TTC549 (cell line): Measurements from ENCODE around the gene GALNT5.

Source experiments
- FAIRE-seq: peaks from 2 replicates; lab custom pipeline; 2012; peaks lifted over from hg19 to GRCh38; lab: Jason Lieb, UNC

GALNT5 gene

DNA sequence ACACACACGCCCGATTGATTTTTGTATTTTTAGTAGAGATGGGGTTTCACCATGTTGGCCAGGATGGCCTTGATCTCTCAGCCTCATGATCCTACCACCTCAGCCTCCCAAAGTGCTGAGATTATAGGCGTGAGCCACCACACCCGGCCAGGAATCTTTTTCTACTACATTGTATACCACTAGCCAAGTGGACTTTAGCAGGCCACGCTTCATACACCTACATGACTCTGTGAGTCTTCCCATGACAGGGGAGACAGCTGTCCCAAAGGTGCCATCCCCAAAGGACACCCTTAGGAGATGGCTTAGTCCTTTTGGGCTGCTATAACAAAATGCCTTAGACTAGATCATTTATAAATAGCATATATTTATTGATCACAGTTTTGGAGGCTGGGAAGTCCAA is 35.3 kb downstream of the GALNT5 start:
- FAIRE-seq, result no peak

- FAIRE-seq, result no peak
Measured at GRCh38 chr2:157296490-157296889, 39.0 kb downstream of the GALNT5 start.

DNA sequence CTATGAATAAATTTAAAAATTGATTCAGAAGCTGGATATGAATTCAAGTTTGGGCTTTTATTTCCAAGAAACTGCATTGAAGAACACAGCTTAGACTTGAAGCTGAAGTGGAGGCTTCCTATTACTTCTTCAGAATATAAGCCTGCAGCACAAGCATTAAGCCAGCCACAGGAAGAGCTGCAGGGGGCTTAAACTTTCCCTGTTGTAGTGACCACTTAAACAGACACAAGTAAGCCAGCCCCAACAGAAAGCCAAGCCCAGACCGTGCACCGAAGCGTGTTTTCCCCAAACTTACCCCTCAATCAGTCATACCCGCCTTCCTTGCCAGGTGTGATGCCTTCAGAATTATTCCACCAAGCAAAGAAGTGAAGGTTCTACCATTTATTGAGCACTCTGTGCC is 39.5 kb downstream of the GALNT5 start:
- no peak for FAIRE-seq

DNA sequence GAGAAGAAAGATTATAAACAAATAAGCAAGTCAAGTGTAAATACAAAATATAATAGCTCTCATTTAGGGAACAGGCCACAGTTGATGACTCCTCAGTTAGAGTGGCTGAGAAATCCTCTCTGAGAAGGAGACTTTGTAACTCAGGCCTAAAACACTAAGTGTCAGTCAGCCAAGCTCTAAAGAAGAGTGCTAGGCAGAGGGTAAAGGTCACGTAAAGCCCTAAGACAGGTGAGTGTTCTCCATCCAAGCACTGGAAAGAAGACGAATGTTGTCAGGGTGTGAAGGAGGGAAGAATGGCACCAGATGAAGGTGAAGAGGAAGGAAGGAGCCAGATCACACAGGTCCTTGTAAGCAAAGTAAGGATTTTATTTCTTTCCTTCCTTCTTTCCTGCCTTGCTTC is 43.8 kb downstream of the GALNT5 start:
- no peak for FAIRE-seq

- peak; percentile 77 for FAIRE-seq
Measured at GRCh38 chr2:157302492-157303099, 45.1 kb downstream of the GALNT5 start.

GRCh38 chr2:157303612-157304011 is 46.1 kb downstream of the GALNT5 start:
- no peak for FAIRE-seq

DNA sequence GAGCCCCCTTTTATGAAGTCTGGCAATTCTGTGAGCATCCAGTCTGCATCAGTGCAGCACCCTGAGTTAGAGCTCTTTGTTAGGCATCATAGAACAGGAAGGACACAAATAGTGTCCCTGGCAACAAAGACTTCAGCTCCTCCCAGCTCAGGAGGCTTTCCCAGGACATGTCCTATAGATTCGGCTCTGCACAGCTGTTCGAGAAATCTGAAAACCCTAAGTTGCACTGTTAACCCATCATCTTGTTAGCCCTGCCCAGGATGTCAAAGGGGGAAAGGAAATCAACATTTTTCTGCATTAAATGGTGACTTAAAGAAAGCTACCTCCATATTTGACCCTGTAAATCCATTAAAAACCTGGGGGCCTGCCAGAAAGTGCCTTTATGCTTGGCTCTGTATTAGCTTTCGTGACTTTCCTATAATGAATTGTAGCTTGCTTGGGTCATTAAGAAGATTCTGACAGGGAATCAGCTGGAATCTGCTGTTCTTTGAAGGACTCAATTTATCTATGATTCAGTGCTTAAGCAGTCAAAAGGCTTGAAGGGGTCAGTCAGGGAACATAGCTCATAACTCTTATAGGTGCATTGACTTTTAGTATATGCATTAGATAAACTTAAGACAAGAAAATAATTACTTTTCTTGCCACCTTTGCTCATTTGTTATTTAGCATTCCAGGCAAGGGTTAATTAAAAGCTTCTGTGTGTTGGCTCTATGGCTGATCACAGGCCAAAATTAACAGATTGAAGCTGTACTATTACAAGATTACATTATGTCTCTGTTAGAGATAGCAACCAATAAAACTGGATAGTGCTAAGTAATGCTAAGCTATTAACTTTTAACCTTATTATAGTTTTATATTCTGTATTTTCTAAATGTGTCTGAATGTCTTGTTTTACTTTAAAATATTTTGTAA is 47.6 kb downstream of the GALNT5 start:
- no peak for FAIRE-seq

DNA sequence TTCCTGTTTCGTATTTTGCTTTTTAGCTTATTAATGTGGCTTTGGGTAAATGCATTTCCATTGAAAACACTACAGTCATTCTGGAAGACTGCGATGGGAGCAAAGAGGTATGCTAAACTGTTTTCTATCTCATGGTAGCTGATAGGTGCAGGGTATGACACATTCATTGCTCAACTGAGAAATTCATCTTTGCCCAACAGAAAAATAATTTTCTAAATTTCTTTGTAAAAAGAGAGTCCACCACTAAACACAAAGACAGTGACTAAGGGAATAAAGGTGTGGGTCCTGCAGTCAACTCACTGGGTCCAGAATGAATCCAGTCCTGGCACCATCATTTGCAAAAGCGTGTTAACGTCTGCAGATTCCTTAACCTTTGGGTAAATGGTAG is 48.2 kb downstream of the GALNT5 start:
- no peak for FAIRE-seq

DNA sequence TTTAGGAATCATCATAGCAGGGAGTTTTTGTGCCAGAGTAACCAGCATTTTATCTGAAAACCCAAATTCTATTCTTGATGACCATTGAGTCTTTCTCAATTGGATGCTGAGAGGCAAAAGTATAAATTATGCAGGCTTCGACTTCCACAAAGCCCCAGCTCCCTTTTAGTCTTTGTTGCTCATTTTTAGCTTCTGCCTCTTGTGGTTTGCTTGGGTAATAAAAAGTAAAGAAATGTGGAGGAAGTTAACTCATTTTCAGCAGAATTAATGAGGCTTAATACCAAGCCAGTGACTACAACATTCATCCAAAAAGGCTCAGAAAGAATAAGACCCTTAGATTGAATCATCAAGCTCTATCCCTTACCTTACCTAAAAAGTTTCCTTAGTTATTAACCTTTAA is 49.5 kb downstream of the GALNT5 start:
- no peak for FAIRE-seq

DNA sequence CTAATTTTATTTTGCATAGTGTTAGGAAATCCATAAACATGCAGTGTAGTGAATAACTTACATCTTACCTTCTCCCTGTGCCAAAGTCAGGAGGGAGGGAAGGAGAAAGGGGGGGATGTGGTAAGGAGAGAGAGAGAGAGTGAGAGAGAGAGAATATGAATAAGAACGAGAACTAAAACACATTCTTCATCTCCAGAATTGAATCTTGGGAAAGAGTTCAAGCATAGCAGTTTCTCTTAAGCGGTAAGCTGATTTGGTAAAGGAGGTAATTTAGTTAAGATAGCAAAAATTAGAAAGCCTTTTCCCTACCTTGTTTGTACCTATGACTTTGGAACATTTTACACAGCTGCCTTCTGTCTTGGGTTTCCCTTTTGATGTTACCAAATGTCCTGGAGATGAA is 52.4 kb downstream of the GALNT5 start:
- no peak for FAIRE-seq

- no peak for FAIRE-seq
Measured at GRCh38 chr2:157311706-157312105, 54.2 kb downstream of the GALNT5 start.

GRCh38 chr2:157312866-157313486 is 55.5 kb downstream of the GALNT5 start:
- no peak for FAIRE-seq

DNA sequence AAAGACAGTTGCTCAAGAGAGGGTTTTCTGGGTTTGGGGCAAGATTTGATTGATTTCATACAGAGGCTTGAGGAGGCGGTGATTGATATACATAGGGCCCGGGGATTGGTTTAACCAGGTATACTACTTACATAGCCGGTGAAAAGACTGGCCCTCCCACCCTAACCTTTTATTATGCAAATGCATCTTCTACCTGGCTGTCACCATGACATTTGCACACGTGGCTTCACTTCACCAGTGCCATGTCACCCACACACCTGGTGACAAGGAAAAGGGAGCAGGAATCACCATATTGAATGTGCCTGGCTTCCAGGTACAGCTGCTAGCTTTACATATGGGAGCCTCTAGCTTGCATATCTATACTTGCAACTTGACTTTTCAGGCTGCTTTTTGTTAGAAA is 58.4 kb downstream of the GALNT5 start:
- no peak for FAIRE-seq

GRCh38 chr2:157318884-157319283 is 61.4 kb downstream of the GALNT5 start:
- no peak for FAIRE-seq

DNA sequence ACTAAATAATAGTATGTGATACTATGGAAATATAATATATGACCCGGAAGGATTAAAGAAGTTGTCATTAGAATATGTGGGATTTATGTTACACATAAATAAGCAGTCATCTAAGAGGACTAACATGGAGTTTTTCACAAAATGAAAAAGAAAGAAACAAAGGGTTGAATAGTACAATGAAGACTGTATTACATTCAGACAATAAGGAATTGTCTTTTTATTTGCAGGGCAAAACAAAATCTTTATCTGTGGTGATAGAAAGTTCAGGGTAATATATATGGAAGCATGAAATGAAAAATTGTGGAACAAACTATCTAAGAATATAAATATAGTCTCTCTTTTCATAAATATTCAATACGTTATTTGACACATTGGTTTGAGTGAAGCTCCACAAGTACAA is 62.3 kb downstream of the GALNT5 start:
- no peak for FAIRE-seq

DNA sequence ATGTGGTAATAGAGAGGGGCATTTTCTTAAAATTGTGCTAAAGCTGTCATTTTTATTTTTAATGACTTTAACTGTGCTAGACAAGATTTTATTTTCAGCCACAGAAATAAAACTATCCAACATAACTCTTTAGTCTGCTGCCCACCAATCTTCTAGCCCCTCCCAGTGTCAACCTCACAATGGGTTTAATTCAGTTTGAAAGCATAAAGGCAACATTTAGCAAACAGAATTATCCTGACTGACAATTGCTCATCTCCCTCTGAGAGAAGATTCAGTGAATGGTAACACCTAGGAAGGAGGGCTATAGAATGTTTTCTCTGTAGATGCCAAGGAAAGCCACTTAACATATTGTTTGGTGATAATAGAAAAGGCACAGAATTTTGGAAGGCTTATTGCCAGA is 62.9 kb downstream of the GALNT5 start:
- no peak for FAIRE-seq

DNA sequence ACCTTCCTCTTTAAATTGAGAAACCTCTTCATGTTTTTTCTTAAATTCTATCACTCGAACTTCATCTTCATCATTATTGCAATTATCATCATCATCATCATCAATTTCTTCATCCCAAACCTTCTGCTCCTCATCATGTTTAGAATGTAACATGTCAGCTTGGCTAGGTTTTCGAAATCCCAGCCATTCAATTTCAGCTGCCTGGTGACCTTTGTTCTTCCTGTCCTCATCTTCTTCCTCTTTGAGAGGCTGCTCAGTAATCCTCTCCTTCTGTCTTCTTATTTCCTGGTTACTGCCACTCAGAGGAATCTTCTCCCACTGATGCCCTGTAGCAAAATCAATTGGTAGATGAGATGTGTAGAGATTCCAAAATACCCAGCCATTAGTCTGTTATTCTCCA is 64.0 kb downstream of the GALNT5 start:
- no peak for FAIRE-seq

DNA sequence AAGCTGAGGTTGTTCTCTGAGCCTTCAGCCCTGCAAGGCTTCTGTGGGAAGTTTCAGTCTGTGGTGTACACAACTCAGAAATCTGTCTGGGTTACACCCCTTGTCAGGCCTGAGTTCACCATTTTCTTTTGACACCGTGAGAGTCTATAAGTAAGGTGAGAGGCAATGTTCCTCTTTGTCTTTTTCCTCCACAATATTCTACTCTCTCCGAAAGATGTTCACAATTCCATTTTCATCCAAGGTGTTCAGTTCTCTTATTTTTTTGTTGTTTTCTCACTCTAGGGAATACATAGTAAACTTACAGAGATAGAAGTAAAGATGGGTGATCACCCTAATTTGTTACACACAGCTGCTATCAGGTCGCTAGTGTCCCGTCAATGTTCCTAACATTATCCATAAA is 64.9 kb downstream of the GALNT5 start:
- FAIRE-seq, result no peak

GRCh38 chr2:157324331-157324843 is 66.9 kb downstream of the GALNT5 start:
- no peak for FAIRE-seq

GRCh38 chr2:157325786-157326185 is 68.3 kb downstream of the GALNT5 start, which contains the start of gene ERMN:
ERMN (minus strand) TSS chr2:157325824; CDS start chr2:157325642, 182 bp downstream.
- FAIRE-seq, result no peak

GRCh38 chr2:157326698-157327097 is 69.2 kb downstream of the GALNT5 start:
- FAIRE-seq, result no peak

DNA sequence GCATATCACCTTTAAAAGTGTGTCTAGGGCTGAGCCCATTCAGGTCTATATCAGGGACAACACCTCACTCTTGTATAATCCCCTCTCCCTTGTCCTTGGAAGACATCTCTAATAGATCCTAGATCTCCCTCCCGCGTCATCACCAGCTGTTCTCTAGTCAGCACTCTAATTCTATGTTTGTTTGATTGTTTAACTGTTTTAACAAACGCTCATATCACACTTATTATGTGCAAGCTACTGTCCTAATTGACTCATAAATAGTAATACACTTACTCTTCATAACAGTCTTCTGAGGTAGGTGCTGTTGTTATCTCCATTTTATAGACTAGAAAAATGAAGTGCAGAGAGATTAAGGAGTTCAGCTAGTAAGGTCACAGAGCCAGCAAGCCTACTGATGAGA is 69.7 kb downstream of the GALNT5 start:
- FAIRE-seq, result no peak
